ENCODE results near the gene AKAP6.

Gene AKAP6

DNA sequence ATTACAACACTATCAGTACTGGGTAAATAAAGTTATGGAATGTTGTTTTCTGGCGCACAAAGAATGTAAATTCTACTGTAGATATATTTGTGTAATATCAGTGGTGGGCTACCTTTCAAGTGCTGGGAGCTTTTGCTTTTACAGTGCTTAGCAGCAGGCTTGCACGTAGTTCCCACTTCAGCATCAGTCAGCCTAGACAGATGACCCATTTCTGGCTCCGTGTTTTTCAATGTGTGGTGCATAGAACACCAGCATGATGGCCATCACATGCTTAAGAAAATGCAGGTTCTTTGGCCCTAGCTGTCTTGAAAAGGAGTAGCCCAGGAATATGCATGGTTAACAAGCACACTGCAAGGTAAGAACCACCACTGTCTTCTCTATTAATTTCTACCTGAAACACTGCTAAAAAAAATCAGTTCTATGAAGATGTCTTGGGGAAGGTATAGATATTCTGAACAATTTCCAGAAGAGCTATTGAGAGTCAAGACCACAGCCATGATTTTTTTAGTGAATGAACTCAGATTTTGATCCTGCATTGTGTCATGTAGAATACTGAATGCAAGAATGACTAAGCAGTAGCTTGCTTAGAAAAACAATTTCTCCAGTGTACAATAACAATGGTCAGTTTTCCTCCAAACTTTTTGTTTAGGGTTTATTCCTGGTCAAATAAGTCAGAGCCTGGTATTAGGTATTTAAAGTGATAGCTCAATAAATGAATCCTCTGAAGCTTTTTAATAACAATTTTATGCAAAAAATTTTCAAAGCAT lies 195.7 kb downstream of the AKAP6 start:
- H3K4me3 ChIP-seq (ENCODE audit: low read depth, low read length) = no peak overlapping the region
- TF ChIP-seq CTCF (IDR thresholded peaks at IDR 0.05; ENCODE audit: borderline replicate concordance, insufficient read depth, low read depth, low read length) = no peak

- no peak for TF ChIP-seq CTCF (IDR thresholded peaks at IDR 0.05; ENCODE audit: borderline replicate concordance, insufficient read depth, low read depth, low read length)
- H3K4me3 ChIP-seq (ENCODE audit: low read depth, low read length) = no peak overlapping the region
Measured at GRCh38 chr14:32525591-32525990, 196.5 kb downstream of the AKAP6 start.

GRCh38 chr14:32530800-32531199 lies 201.7 kb downstream of the AKAP6 start:
- no peak overlapping the region for H3K4me3 ChIP-seq (ENCODE audit: low read depth, low read length)
- TF ChIP-seq CTCF (IDR thresholded peaks at IDR 0.05; ENCODE audit: borderline replicate concordance, insufficient read depth, low read depth, low read length) = no peak

DNA sequence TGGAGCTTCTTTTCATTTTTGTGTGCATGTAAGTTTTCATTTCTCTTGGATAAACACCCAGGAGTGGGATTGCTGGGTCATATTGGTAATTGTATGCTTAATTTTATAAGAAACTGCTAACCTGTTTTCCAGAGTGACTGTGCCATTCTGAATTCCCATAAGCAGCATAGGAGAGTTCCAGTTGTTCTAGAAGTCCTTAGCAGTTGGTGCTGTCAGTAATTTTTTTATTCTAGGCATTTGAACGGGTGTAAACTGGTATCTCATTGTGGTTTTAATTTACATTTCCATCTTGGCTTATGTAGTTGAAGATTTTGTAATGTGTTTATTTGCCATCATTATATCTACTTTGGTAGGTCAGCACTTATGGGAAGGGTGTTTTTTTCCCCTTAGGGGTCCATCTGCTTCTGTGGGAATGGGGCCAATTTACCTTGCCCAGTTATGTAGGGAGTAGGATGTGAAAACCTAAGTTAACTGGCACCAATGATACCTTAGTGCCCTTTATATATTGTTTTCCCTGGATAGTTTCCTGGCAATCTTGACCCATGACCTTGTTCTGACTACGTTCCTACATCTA lies 202.9 kb downstream of the AKAP6 start:
- no peak overlapping the region for H3K4me3 ChIP-seq (ENCODE audit: low read depth, low read length)
- no peak for TF ChIP-seq CTCF (IDR thresholded peaks at IDR 0.05; ENCODE audit: borderline replicate concordance, insufficient read depth, low read depth, low read length)

DNA sequence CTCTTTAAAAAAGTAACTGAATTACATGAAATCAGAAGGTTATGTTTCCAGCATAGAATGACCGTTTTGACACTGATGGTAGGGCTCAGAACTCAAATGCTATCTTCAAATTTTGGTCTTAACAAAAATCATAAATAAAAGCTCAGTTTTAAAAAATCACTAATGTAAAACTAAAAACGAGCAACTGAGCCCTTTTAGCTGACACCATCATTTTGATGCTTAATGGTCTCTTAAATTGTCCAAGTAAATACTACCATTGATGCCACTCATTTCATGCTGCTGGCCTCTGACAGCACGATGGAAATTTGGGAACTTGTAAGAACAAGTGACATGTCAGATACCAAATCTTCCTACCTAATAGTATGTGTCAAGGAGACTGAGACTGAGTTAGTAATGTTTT lies 205.0 kb downstream of the AKAP6 start:
- no peak for TF ChIP-seq CTCF (IDR thresholded peaks at IDR 0.05; ENCODE audit: borderline replicate concordance, insufficient read depth, low read depth, low read length)
- no peak overlapping the region for H3K4me3 ChIP-seq (ENCODE audit: low read depth, low read length)

DNA sequence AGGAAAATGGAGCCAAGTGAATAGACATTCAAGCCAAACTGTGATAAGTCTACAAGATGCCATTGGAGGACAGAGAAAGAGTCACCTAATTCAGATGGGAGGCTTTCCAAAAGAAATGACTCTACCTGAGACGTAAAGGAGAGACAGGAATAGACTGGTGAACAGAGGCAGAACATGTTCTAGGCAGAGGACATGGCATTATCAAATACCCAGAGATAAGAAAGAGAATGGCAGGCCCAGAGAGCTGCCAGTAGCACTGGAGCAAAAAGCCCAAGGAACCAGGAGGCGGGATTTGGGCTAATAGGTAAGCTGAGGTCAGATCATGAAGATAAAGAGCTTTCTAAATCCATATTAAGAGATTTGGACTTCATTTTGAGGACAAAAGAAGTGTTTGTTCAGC lies 207.1 kb downstream of the AKAP6 start:
- H3K4me3 ChIP-seq (ENCODE audit: low read depth, low read length) = no peak overlapping the region
- no peak for TF ChIP-seq CTCF (IDR thresholded peaks at IDR 0.05; ENCODE audit: borderline replicate concordance, insufficient read depth, low read depth, low read length)

DNA sequence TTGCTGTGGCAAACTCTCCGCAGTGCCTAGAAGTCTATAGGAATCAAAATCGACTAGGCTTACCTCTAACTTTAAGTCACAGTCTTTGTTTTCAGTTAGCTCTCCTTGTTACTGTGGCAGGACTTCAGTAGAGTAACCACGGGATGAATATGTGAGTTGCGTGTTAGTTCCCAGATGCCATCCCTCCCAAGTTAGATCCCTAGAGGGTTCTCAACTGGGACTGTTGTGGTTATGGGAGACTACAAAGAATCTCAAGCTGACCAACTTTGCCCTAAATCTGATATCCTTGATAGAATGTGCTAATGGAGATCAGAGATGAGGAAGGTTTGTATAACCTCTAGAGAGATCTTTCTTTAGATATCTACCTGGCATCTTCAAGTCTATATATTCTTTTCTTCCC lies 208.1 kb downstream of the AKAP6 start:
- no peak for TF ChIP-seq CTCF (IDR thresholded peaks at IDR 0.05; ENCODE audit: borderline replicate concordance, insufficient read depth, low read depth, low read length)

More for the DNA sequence above, 208.1 kb downstream of the AKAP6 start:
- no peak overlapping the region for H3K4me3 ChIP-seq (ENCODE audit: low read depth, low read length)

Data from GM12875 (cell line).